Measurements from ENCODE around the gene NYAP2.

The NYAP2 gene

GRCh38 chr2:225487878-225488416 lies 88.4 kb downstream of the NYAP2 start:
- DNase-seq, result no peak

DNA sequence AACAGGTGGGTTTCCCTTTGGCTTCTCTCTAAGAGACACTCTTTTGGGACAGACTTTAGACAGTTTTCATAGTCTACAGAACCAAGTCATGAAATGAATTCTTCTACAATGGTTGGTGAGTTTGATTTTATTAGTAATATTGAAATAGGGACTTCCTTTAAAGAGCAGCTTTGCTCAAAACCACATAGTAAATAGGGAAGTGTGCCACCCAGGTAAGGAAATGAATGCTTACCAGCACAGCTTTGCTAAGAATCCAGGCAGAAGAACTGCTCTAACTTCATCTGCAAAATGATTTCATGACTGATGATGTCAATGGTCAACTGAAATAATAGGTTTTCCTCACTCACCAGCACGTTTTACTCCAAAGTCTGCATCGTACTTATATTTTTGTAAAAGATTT lies 89.2 kb downstream of the NYAP2 start:
- no peak for DNase-seq

DNA sequence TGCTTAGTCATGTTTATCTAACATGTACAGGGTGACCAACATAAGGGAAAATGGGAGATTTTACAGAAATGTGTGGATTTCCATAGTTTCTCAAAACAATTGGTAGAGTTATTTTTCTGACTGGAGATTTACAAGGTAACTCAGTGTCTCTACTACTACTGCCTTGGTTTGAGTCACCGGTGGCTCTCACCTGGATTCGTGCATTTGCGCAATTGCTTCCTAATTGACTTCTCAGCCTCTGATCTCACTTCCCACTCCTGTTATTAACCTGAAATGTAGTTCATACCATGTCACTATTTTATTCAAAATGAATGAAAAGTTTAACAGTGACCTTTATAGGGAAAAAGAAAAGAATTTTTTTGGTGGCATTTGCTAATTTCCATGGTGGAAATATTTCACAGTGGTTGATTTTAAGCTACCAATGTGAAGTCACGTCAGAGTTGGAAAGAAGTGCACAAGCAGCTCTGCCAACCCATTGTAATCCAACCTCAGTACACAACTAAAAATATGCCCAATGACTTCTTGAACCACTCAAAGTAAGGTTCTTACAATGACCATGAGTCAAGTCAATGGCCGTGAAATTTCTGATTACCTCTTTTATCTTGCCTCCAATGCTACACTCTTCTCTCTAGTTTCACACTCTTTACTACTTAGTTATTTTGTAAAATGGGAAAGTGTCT lies 94.0 kb downstream of the NYAP2 start:
- no peak for DNase-seq

DNA sequence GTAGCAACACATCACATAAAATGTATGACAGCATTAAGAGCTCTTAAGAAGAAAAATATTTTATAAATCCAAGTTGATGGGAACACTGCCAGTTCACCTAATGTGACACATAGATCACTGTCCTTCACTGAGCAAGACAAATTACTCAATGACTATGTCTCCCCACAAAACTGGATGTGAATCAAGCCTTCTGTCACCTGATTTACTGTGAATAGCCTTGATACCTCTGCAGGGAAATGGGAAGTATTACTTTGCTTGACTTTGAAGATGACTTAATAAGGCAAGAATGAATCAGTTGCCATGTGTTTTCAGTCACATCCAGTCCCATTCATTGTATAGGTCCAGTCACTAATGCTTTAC lies 94.6 kb downstream of the NYAP2 start:
- no peak for DNase-seq

DNA sequence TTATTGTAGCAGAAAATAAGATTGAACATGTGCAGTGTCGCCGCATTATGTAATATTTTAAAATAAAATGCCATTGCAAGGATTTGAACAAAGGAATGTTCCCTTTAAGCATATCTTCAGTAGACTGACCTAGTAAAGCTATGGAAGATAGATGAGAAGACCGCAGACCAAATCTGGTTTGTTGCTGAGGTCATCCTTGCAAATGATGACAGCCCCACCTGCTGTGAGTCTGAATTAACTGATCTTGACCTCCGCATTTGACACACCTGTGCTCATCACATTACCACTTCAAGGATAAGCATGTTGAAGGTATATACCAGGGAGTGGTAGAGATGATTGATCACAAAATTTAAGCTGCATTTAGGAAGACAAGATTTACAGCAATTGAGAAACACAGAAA lies 96.2 kb downstream of the NYAP2 start:
- DNase-seq, result no peak

DNA sequence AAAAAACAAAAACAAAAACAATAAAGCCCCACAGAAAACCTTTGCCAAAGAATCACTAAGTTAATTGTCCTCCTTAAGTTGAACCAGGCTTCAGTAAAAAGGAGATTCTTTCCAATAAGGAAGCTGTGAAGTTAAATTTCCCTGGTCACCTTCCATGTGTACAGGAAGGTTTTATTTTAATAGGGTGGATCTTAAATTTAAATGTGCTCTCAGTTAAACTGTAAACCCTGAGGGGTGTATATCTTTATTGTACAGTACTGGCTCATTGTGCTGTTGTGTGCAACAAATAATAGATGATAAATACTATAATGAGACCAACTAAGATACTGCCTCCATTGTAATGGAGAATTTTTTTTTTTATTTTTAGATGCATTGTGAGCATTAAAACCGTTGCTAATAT lies 97.1 kb downstream of the NYAP2 start:
- DNase-seq, result no peak

DNA sequence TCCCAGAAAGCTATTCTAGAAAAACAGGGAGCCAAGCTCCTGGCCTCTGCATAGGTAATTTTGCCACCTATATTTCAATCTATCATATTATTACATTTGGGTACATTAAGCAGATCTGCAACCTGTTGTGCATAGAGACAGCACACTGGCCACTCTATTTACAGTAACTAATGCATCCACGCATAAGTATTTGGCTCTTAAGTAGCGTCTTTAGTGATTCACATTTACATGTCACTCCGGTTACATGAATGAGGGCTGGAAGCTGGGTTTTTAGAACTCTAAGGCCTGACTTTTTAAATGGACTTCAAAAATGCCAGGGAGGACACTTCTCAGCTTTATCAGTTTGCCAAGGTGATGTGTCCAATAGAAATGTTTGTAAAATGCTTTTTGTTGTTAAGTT lies 97.7 kb downstream of the NYAP2 start:
- no peak for DNase-seq

DNA sequence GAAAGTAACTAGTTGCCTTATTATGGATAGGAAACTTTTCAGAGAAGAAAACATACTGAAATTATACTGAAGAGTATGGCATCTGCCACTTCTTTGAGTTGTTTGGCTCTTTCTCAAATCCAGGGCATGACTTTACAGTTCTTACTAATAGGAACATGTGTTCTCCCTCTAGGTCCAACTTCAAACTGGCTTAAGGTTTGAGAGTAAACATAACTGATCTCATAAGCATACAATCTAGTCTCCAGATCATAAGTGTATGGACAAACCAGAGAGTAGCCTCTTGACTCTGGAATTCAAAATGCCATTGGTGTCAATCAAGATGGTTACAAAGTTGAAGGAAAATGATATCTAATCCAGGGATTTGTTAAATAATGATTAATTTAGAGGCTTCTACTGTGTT lies 101.5 kb downstream of the NYAP2 start:
- DNase-seq, result no peak

DNA sequence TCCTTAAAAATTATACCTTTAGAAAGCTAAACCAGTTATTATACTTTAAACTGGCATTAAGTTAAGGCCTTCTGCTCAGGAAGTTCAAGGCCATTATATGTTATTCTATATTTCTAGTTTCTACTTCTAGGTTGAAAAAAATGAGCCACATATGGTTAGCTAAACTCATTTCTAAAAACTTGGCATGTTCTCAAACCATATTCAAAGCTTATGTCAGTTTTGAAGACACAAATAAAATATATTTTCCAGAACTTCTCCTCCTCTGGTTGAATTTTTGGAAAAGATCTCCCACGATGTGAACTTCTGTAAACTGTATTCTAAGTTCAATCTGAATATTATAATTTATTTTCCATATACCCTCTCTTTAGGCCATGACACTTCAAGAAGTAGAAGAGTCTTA lies 103.5 kb downstream of the NYAP2 start:
- DNase-seq, result no peak

DNA sequence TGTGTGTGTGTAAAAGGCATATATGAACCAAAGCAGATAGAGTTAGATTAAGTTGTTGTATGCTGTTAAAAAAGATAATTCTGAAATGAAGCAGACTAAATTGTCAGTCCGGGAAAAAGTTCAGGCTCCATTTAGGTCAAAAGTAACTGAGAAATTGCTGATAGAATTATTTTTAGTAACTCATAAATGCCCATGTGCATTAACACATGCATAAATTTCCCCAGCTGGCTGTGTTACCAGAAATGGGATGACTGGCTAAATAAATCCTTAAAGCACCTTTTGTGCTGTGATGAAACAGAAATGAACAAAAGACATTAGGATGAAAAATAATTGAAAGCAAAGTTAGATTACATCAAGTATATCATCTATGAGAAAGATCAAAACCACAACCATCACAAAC lies 111.3 kb downstream of the NYAP2 start:
- DNase-seq, result no peak

DNA sequence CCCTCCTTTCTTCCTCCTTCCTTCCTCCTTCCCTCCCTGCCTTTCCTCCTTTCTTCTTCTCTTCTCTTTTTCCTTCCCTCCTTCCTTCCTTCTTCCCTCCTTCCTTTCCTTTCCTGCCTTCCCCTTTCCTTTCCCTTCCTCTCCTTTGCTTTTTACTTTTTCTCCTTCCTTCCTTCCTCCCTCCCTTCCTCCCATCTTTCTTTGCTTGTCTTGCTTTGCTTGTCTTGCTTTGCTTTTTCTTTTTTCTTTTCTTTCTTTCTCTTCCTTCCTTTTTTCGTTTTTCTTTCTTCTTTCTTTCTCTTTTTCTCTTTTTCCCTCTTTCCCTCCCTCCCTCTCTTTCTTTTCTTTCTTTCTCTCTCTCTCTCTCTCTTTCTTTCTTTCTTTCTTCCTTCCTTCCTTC lies 113.0 kb downstream of the NYAP2 start:
- DNase-seq, result no peak

DNA sequence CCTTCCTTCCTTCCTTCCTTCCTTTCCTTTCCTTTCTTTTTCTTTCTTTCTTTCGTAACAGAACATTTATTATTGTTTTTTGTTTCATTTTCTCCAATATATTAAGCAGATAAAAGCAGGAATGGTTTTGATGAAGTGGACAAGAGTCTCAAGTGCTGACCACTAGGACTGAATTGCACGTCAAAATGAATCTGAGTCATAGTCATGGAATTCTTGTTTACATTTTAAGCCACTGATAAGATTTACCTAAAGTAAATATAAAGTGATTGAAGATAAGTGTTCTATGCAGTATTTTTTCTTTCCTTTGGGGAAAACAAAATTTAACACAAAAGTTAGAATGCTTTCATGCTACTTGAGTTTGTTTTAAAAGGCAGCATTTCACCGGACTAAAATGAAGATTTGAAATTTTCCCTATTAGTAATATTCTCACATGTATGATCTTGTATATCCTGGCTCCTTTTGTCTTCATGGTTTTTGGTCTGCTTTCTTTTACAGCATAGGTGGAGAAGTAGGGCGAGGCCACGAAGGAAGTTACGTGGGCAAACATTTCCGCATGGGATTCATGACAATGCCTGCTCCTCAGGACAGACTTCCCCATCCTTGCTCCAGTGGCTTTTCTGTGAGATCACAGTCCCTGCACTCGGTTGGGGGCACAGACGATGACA lies 113.5 kb downstream of the NYAP2 start:
- no peak for DNase-seq

GRCh38 chr2:225515033-225515432 lies 115.5 kb downstream of the NYAP2 start:
- DNase-seq, result no peak

DNA sequence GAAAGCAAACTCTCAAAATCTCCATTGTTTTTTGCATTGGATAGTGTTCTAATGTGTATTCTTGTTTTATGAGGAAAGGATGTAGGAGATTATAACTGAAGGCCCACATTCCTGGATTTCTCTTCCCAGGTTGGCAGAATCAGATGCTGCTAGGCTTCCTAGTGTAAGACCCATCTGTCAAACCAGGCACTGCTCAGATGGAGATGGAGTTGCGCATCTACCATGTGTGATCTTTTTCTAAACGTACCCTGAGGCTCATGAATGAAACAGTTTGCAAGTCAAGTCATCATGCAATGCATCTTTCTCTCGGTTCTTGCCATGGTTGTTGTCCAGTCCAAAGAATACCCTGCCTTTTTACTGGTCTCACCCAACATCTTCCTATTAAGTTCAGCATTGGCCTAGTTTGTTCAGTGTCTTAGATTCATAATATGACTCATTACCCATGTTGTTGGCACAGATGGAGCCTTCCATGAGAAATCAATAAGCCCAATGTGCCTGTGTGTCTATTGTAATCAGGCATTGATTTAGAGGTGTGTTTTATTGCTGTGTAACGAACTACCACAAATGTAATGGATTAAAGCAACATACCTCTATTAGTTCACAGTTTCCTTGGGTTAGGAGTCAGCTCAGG lies 127.4 kb downstream of the NYAP2 start:
- DNase-seq, result no peak

DNA sequence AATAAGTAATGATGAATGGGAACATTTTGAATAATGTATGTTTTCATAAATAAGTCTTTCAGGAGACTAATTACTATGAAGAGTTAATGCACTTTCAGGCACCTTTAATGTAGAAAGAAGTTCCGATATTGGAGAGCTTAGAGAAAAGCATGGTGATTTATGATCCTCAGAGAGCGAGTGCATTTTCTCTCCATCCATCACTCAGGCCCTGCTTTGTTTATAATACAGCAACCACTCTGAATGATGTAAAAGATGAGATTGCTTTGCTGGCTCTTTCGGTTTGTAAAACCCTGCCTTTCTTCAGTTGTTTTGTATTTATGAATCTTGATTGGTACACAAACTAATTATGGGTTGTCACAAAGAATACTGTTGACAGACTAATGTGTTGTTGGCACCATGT lies 132.0 kb downstream of the NYAP2 start:
- DNase-seq, result no peak

DNA sequence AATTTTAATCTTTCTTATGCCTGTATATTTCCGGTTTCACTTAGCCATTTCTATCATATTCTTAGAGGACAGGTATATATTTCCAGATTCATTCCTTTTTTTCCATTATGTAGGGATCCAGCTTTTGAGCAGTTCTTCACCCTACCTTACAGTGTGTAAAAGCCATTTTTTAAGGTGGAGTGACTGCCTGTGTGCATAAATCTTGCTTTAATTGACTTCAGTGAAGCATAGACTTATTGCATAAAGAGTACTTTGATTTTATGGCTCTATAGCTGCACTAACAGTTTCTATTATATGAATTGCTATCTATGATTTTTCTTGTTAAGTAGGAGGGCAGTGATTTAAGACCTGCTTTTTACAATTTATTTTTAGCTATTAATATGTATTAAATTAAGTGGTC lies 132.6 kb downstream of the NYAP2 start:
- DNase-seq, result no peak

- DNase-seq, result no peak
Measured at GRCh38 chr2:225534037-225534436, 134.5 kb downstream of the NYAP2 start.

- no peak for DNase-seq
Measured at GRCh38 chr2:225534697-225535096, 135.2 kb downstream of the NYAP2 start.

DNA sequence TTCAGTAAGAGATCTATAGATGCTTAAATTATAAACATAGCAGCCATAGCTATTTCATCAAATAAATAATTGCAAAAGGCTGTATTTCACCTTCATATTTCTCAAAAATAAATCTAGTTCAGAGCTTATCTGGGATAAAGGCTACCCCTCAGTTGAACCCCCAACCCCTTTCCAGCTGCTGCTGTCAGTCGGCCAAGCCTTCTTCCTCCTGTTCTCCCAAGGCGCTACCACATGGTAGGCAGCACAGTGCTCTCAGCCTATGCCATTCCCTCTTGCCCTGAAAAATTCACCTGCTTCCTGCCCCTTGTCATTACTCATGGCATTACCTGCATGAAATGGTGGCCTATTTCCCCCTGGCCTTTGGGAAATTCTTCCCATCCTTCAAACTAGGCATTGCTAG lies 136.5 kb downstream of the NYAP2 start:
- DNase-seq, result no peak

GRCh38 chr2:225543626-225544025 lies 144.1 kb downstream of the NYAP2 start:
- DNase-seq, result no peak

DNA sequence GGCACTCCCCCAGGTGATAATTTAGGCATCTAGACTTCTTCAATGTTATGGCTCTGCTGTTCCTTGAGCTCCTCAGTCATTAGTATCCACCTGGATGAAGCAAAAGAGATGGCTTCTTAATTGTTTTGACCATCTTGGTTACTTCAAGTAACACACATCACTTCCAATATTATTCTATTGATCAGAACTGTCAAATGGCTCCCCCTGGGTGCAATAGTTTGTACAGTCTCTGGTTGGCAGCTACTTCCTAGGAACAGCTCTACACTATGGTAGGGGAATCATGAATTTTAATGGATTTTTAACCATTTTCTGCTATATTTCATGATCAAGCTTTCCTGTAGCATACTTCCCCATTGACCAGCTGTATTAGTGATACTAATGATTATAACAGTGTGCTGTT lies 157.0 kb downstream of the NYAP2 start:
- DNase-seq, result no peak

GRCh38 chr2:225558399-225559071 lies 159.0 kb downstream of the NYAP2 start:
- DNase-seq, result no peak

GRCh38 chr2:225559072-225559415 lies 159.5 kb downstream of the NYAP2 start:
- no peak for DNase-seq

DNA sequence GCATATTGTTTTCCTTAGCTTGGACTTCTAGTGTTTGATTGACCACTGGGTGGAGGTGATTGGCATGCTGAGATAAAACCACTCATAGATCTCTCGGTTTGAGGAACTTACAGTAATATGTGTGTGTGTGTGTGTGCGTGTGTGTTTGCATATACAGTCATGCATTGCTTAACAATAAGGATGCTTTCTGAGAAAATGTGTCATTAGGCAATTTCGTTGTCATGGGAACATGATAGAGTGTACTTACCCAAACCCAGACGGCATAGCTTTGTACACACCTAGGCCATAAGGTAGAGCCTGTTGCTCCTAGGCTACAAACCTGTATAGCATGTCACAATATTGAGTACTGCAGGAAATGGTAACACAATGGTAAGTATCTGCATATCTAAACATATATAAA lies 167.3 kb downstream of the NYAP2 start:
- DNase-seq, result no peak
